ENCODE results near the gene DGKZ.

GRCh38 chr11:46367916-46368267 lies 20.6 kb downstream of the DGKZ start:
- peak; percentile 68 for TF ChIP-seq CTCF (conservative IDR thresholded peaks at IDR 0.05)
- no peak for TF ChIP-seq ZFX (IDR thresholded peaks at IDR 0.05)
